Endothelial cell of umbilical vein (primary cell): ENCODE measurements around the gene PTRH1. TPM values are rescaled to one million over a fixed set of nuclear protein-coding genes. Genes with fewer than 3 reads are reported as not detected.

Experiments used
- BruUV-seq: library from RNA; stranded (reverse); fragments of 400-500 nt; replicated peaks from 2 replicates; lab custom pipeline; 2021; lab: Mats Ljungman, UMichigan
- CTCF ChIA-PET: fragments of 300-600, 350-600 bp; sonication (Branson Sonifier 250); formaldehyde crosslinking; loops from one replicate; lab custom pipeline; 2021; ENCODE audit warnings: antibody characterized with exemption, inconsistent platforms; lab: Charles Lee
- POLR2A ChIA-PET: fragments of 300-600, 350-600 bp; sonication (Branson Sonifier 250); formaldehyde crosslinking; loops from one replicate; lab custom pipeline; 2021; ENCODE audit warnings: antibody characterized with exemption, inconsistent platforms; lab: Charles Lee
- DNase-seq: peaks from one replicate; pipeline ENCODE4 v3.0.0-alpha.2; 2011; ENCODE audit warnings: low read depth, low spot score
- FAIRE-seq: peaks from 2 replicates; lab custom pipeline; 2011; peaks lifted over from hg19 to GRCh38; lab: Jason Lieb, UNC
- H2AFZ ChIP-seq: 2 replicates; pipeline ENCODE4 v1.6.0; 2012; ENCODE audit warnings: low read depth, low read length, control low read depth, inconsistent platforms
- H3K27ac ChIP-seq: 2 replicates; pipeline ENCODE4 v1.5.1; 2011; ENCODE audit warnings: low read depth, mild to moderate bottlenecking, control low read depth, low read length, moderate library complexity; ENCODE audit not compliant: insufficient read depth
- H3K27me3 ChIP-seq, 2 experiments: 2 replicates each; pipeline versions ENCODE4 v1.6.0 to v1.6.1; 2011; ENCODE audit warnings: low read length in 2 of 2, mixed read lengths in 1 of 2; ENCODE audit not compliant: control insufficient read depth in 2 of 2, insufficient read depth in 2 of 2
- H3K36me3 ChIP-seq, 2 experiments: 2 replicates in 1 of 2; 3 replicates in 1 of 2; pipeline ENCODE4 v1.5.1; 2011; ENCODE audit warnings: low read length in 2 of 2, mild to moderate bottlenecking in 1 of 2, moderate library complexity in 1 of 2; ENCODE audit not compliant: control insufficient read depth in 2 of 2, insufficient read depth in 2 of 2; ENCODE audit errors: extremely low read depth in 1 of 2
- H3K4me1 ChIP-seq: 3 replicates; pipeline ENCODE4 v1.5.1; 2011; ENCODE audit warnings: mild to moderate bottlenecking, low read length; ENCODE audit not compliant: control insufficient read depth, insufficient read depth; ENCODE audit errors: extremely low read depth
- H3K4me2 ChIP-seq: 2 replicates; pipeline ENCODE4 v1.6.1; 2011; ENCODE audit warnings: low read length, control low read depth, mixed read lengths; ENCODE audit not compliant: insufficient read depth
- H3K4me3 ChIP-seq, 3 experiments: fragments of 200-600 bp in 1 of 3; sonication (generic), shearing (Covaris generic) in 1 of 3; replicated peaks in 1 of 3; 2 replicates each; pipeline ENCODE4 v1.5.1; 2011 to 2016; ENCODE audit warnings: control low read depth in 3 of 3, low read length in 3 of 3, mild to moderate bottlenecking in 2 of 3, inconsistent platforms in 1 of 3, low read depth in 1 of 3, moderate library complexity in 1 of 3; ENCODE audit not compliant: insufficient read depth in 1 of 3
- H3K79me2 ChIP-seq: 2 replicates; pipeline ENCODE4 v1.6.0; 2012; ENCODE audit warnings: low read length, inconsistent platforms; ENCODE audit not compliant: control insufficient read depth, insufficient read depth
- H3K9ac ChIP-seq: replicated peaks from 2 replicates; pipeline ENCODE3; 2011; ENCODE audit warnings: low read length, control low read depth; ENCODE audit not compliant: insufficient read depth; ENCODE audit errors: extremely low read depth
- H3K9me1 ChIP-seq: replicated peaks from 3 replicates; pipeline ENCODE4 v1.6.0; 2011; ENCODE audit warnings: mild to moderate bottlenecking, low read length; ENCODE audit not compliant: control insufficient read depth, insufficient read depth; ENCODE audit errors: extremely low read depth
- H3K9me3 ChIP-seq: replicated peaks from 2 replicates; pipeline ENCODE4 v1.5.1; 2012; ENCODE audit warnings: low read length, inconsistent platforms; ENCODE audit not compliant: control insufficient read depth, insufficient read depth
- H4K20me1 ChIP-seq: replicated peaks from 2 replicates; pipeline ENCODE3; 2011; ENCODE audit warnings: mild to moderate bottlenecking, low read length; ENCODE audit not compliant: control insufficient read depth, insufficient read depth; ENCODE audit errors: extremely low read depth
- CTCF ChIP-seq, 2 donors: IDR thresholded peaks; 1 replicate in 1 of 2; 2 replicates in 1 of 2; pipeline ENCODE4 v1.5.1; 2011; ENCODE audit warnings: low read length in 2 of 2, mild to moderate bottlenecking in 2 of 2, moderate library complexity in 2 of 2, control low read depth in 1 of 2, inconsistent platforms in 1 of 2, low read depth in 1 of 2; ENCODE audit not compliant: insufficient read depth in 1 of 2; ENCODE audit errors: extremely low read depth in 1 of 2
- EZH2 ChIP-seq: IDR thresholded peaks from 2 replicates; pipeline ENCODE4 v1.6.1; 2012; ENCODE audit warnings: borderline replicate concordance, low read depth, mild to moderate bottlenecking, moderate library complexity, low read length, inconsistent platforms; ENCODE audit not compliant: severe bottlenecking
- FOS ChIP-seq: IDR thresholded peaks from 2 replicates; pipeline ENCODE4 v1.6.1; 2011; ENCODE audit warnings: mild to moderate bottlenecking, low read length, moderate library complexity, borderline replicate concordance; ENCODE audit not compliant: insufficient read depth
- GATA2 ChIP-seq: IDR thresholded peaks from 2 replicates; pipeline ENCODE4 v1.7.0; 2011; ENCODE audit warnings: low read depth, mild to moderate bottlenecking, moderate library complexity, mixed read lengths, low read length; ENCODE audit not compliant: insufficient read length, insufficient read depth
- JUN ChIP-seq: IDR thresholded peaks from 2 replicates; pipeline ENCODE4 v1.6.1; 2011; ENCODE audit warnings: borderline replicate concordance, low read depth; ENCODE audit not compliant: insufficient read length, insufficient read depth
- MAX ChIP-seq: IDR thresholded peaks from 2 replicates; pipeline ENCODE4 v1.6.1; 2011; ENCODE audit not compliant: insufficient read depth, insufficient read length
- MYC ChIP-seq: IDR thresholded peaks from one replicate; pipeline ENCODE4 v1.6.1; 2011; ENCODE audit warnings: mild to moderate bottlenecking, low read depth, low read length
- POLR2A ChIP-seq: IDR thresholded peaks from 2 replicates; pipeline ENCODE4 v1.6.1; 2012; ENCODE audit warnings: low read depth, mild to moderate bottlenecking, control low read depth, low read length
- POLR2AphosphoS5 ChIP-seq: IDR thresholded peaks from 2 replicates; pipeline ENCODE4 v1.6.1; 2012; ENCODE audit warnings: low read depth, mild to moderate bottlenecking, control low read depth, low read length, moderate library complexity; ENCODE audit not compliant: insufficient read depth
- dilution Hi-C: fragments of 300-500 bp; cut with MboI; formaldehyde crosslinking; loops from one replicate; pipeline ENCODE4 v1.15.0; 2019; ENCODE audit warnings: low sequenced_read_pairs; ENCODE audit not compliant: extremely low pct_ligation_motif_present
- intact Hi-C: fragments of 100-400 bp; cut with micrococcal nuclease; formaldehyde crosslinking; loops from one replicate; pipeline ENCODE4 v1.10.0; 2022
- polyA plus RNA-seq, 4 experiments: library from polyadenylated mRNA; depleted of rRNA in 3 of 4; stranded (reverse) in 3 of 4; unstranded in 1 of 4; fragments of >200 nt; gene quantifications; 2 replicates each; pipeline versions ENCODE4 v1.2.1 to v1.2.3, GENCODE V29; 2011 to 2012; ENCODE audit warnings: missing spikeins in 1 of 4
- total RNA-seq: library from RNA; stranded (reverse); gene quantifications from 2 replicates; pipeline ENCODE4 v1.2.3, GENCODE V29; 2021

The PTRH1 gene
- total and polyA plus RNA-seq, 2 donors (not counting 3 experiments of a cell fraction or from before 2014, with no cell fraction given): 25.1 to 52.2 TPM

GRCh38 chr9:127667906-127668305, 47.6 kb downstream of the PTRH1 start:
- Histone ChIP-seq H3K36me3 (peaks cover 0 to 11% of the 10 kb centered on the region in 2 experiments), H3K4me2 (no peak overlapping the region), H2AFZ (no peak overlapping the region), H3K4me3 (no peak overlapping the region), H3K9me1 (no peaks in the 10 kb centered on the region), H3K9ac (no peak overlapping the region), H3K4me1 (no peaks in the 10 kb centered on the region), H3K27me3 (no peaks in the 10 kb centered on the region), H3K79me2 (no peaks in the 10 kb centered on the region), H4K20me1 (no peaks in the 10 kb centered on the region), H3K27ac (no peak overlapping the region), H3K9me3 (no peaks in the 10 kb centered on the region)
- FAIRE-seq: no peak
- TF ChIP-seq MAX (no peak), POLR2A (no peak), GATA2 (no peak), CTCF (IDR thresholded peaks at IDR 0.05; ENCODE audit: extremely low read depth in 1 of 2, insufficient read depth in 1 of 2, low read depth in 1 of 2, low read length in 2 of 2) (no peak), POLR2AphosphoS5 (no peak), JUN (no peak), MYC (no peak), FOS (no peak), EZH2 (no peak)
- BruUV-seq: no TSS peak
- CTCF ChIA-PET: interaction anchor here (0.6 to 2.0 kb wide), 8 partner anchors 15 to 253 kb away, joined by 3 to 4 read pairs (median 3); no protein-coding TSS in a partner anchor
- no peak for DNase-seq
- dilution Hi-C loops (no loop called here), intact Hi-C loops (no loop called here)
- POLR2A ChIA-PET: no interaction called here
